Muscle of leg (tissue), 11 donors: ENCODE measurements around the gene GRIK4. TPM values are rescaled to one million over a fixed set of nuclear protein-coding genes. Genes with fewer than 3 reads are reported as not detected.
A peak's percentile ranks its signal among the peaks of the same experiment; 100 is the strongest.

Experiments
- DNase-seq: peaks from one replicate; pipeline ENCODE4 v3.0.0; 2013
- H3K27ac ChIP-seq: one replicate; pipeline ENCODE4 v1.5.1; 2013; ENCODE audit warnings: mild to moderate bottlenecking, low read length, control low read depth
- H3K27me3 ChIP-seq: one replicate; pipeline ENCODE4 v1.6.1; 2013; ENCODE audit warnings: low read length; ENCODE audit not compliant: control insufficient read depth, insufficient read depth
- H3K36me3 ChIP-seq: one replicate; pipeline ENCODE4 v1.6.1; 2013; ENCODE audit warnings: low read length; ENCODE audit not compliant: control insufficient read depth, insufficient read depth
- H3K4me1 ChIP-seq: one replicate; pipeline ENCODE4 v1.6.1; 2013; ENCODE audit warnings: low read length; ENCODE audit not compliant: control insufficient read depth, insufficient read depth
- H3K4me3 ChIP-seq: one replicate; pipeline ENCODE4 v1.5.1; 2013; ENCODE audit warnings: low read length, control low read depth
- H3K9me3 ChIP-seq: replicated peaks from 2 replicates; pipeline ENCODE4 v1.6.1; 2013; ENCODE audit warnings: low read depth, low read length; ENCODE audit not compliant: control insufficient read depth
- WGBS: methylation state at CpG from one replicate; pipeline ENCODE4 v1.1.5; 2013; ENCODE audit warnings: missing lambda C conversion rate; ENCODE audit not compliant: insufficient coverage; 5-methylcytosine and 5-hydroxymethylcytosine counted together
- polyA plus RNA-seq, 8 donors: library from polyadenylated mRNA; unstranded; fragments of 120-200 nt; gene quantifications; one replicate each; pipeline versions ENCODE4 v1.2.1 to v1.2.3, GENCODE V29; 2013; ENCODE audit warnings: inconsistent platforms in 1 of 8, low replicate concordance in 1 of 8; ENCODE audit not compliant: insufficient read length in 8 of 8, insufficient read depth in 1 of 8
- total RNA-seq: library from RNA; stranded (reverse); fragments of 120-200 nt; gene quantifications from one replicate; pipeline ENCODE4 v1.2.4, GENCODE V29; 2013

Gene GRIK4
- total and polyA plus RNA-seq, 9 donors = 0.09 to 1.3 (median 0.50) TPM

GRCh38 chr11:120562806-120563425 is 51.4 kb downstream of the GRIK4 start:
- H3K36me3 ChIP-seq = no peaks in the 10 kb centered on the region
- DNase-seq = peak; percentile 91
- peaks cover 32% of the 10 kb centered on the region for H3K27me3 ChIP-seq
- H3K4me3 ChIP-seq = no peak overlapping the region
- WGBS = 60% methylated on average over 8 of the region's 9 CpGs
- H3K4me1 ChIP-seq = peaks cover 28% of the 10 kb centered on the region
- no peak overlapping the region for H3K27ac ChIP-seq
- H3K9me3 ChIP-seq = no peaks in the 10 kb centered on the region

- peak overlapping the region; percentile 34 for H3K4me3 ChIP-seq
- peak; percentile 81 for DNase-seq
- H3K36me3 ChIP-seq = no peaks in the 10 kb centered on the region
- H3K9me3 ChIP-seq = no peaks in the 10 kb centered on the region
- peaks cover 32% of the 10 kb centered on the region for H3K27me3 ChIP-seq
- peaks cover 28% of the 10 kb centered on the region for H3K4me1 ChIP-seq
- 7% methylated on average over 50 of the region's 53 CpGs for WGBS
- no peak overlapping the region for H3K27ac ChIP-seq
Measured at GRCh38 chr11:120563703-120564572, 52.4 kb downstream of the GRIK4 start.

GRCh38 chr11:120564573-120565311 is 53.2 kb downstream of the GRIK4 start:
- DNase-seq = peak; percentile 48
- Histone ChIP-seq H3K27me3 (peaks cover 32% of the 10 kb centered on the region), H3K36me3 (no peaks in the 10 kb centered on the region), H3K4me3 (peak overlapping the region; percentile 34), H3K4me1 (peaks cover 28% of the 10 kb centered on the region), H3K27ac (no peak overlapping the region), H3K9me3 (no peaks in the 10 kb centered on the region)
- under 1% methylated on average over 63 of the region's 75 CpGs for WGBS

- Histone ChIP-seq H3K27ac (no peak overlapping the region), H3K4me1 (peaks cover 28% of the 10 kb centered on the region), H3K9me3 (no peaks in the 10 kb centered on the region), H3K36me3 (no peaks in the 10 kb centered on the region), H3K27me3 (peaks cover 32% of the 10 kb centered on the region), H3K4me3 (no peak overlapping the region)
- no peak for DNase-seq
- WGBS = 50% methylated on average over 4 of the region's 14 CpGs
Measured at GRCh38 chr11:120565466-120566155, 54.1 kb downstream of the GRIK4 start.

- no peaks in the 10 kb centered on the region for H3K9me3 ChIP-seq
- no peak for DNase-seq
- H3K36me3 ChIP-seq = no peaks in the 10 kb centered on the region
- WGBS = 62% methylated on average over 2 of the region's 5 CpGs
- peaks cover 32% of the 10 kb centered on the region for H3K27me3 ChIP-seq
- H3K27ac ChIP-seq = no peak overlapping the region
- peaks cover 28% of the 10 kb centered on the region for H3K4me1 ChIP-seq
- no peak overlapping the region for H3K4me3 ChIP-seq
Measured at GRCh38 chr11:120566176-120566575, 54.6 kb downstream of the GRIK4 start.

- Histone ChIP-seq H3K27ac (no peak overlapping the region), H3K4me1 (peaks cover 17% of the 10 kb centered on the region), H3K4me3 (no peak overlapping the region), H3K9me3 (no peaks in the 10 kb centered on the region), H3K27me3 (peaks cover 25% of the 10 kb centered on the region), H3K36me3 (no peaks in the 10 kb centered on the region)
- 40% methylated on average over 1 of the region's 8 CpGs for WGBS
- DNase-seq = no peak
Measured at GRCh38 chr11:120568572-120569307, 57.2 kb downstream of the GRIK4 start.

GRCh38 chr11:120569861-120570260 is 58.3 kb downstream of the GRIK4 start:
- no peaks in the 10 kb centered on the region for H3K9me3 ChIP-seq
- DNase-seq = no peak
- peaks cover 14% of the 10 kb centered on the region for H3K27me3 ChIP-seq
- no peak overlapping the region for H3K4me3 ChIP-seq
- no CpG with 5 or more reads among the region's 7 CpGs for WGBS
- H3K4me1 ChIP-seq = peaks cover 7% of the 10 kb centered on the region
- no peaks in the 10 kb centered on the region for H3K36me3 ChIP-seq
- no peak overlapping the region for H3K27ac ChIP-seq

- Histone ChIP-seq H3K9me3 (no peaks in the 10 kb centered on the region), H3K36me3 (no peaks in the 10 kb centered on the region), H3K4me3 (no peak overlapping the region), H3K4me1 (no peaks in the 10 kb centered on the region), H3K27ac (no peak overlapping the region), H3K27me3 (peaks cover 15% of the 10 kb centered on the region)
- no CpG with 5 or more reads among the region's 1 CpG for WGBS
- no peak for DNase-seq
Measured at GRCh38 chr11:120571476-120571875, 59.9 kb downstream of the GRIK4 start.

GRCh38 chr11:120573756-120574354 is 62.3 kb downstream of the GRIK4 start:
- 60% methylated on average over 1 of the region's 10 CpGs for WGBS
- no peaks in the 10 kb centered on the region for H3K9me3 ChIP-seq
- H3K4me1 ChIP-seq = no peaks in the 10 kb centered on the region
- peaks cover 31% of the 10 kb centered on the region for H3K27me3 ChIP-seq
- H3K4me3 ChIP-seq = no peak overlapping the region
- no peaks in the 10 kb centered on the region for H3K36me3 ChIP-seq
- DNase-seq = no peak
- H3K27ac ChIP-seq = no peak overlapping the region
